ENCODE results near the gene PM20D1.
"Not testable (repeated sequence)": the region's sequence is repeated elsewhere in the genome, so short reads cannot be mapped to it uniquely, and the experiment has no call there.

Gene PM20D1

GRCh38 chr1:205840146-205840923 lies 9.6 kb downstream of the PM20D1 start:
- FAIRE-seq: no peak

GRCh38 chr1:205837382-205837970 lies 12.5 kb downstream of the PM20D1 start:
- no peak for FAIRE-seq

DNA sequence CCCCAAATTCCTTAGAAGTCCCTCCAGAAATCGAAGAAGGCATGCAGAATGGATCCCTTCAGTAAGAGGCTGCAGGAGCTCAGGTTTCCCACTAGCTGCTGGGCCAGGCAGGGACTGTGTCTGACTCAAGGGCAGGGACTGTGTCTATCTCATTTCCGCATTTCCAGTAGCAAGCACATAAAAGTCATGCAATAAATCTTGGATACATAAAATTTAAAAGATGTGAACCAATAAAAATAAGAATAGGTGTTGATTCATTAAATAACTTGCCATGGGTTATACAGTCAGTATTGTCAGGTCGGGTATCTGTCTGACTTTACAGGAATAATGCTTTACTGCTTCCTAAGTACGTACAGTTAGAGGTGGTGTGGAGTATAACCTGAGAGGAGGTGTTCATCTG lies 15.2 kb downstream of the PM20D1 start:
- FAIRE-seq: no peak

- no peak for FAIRE-seq
Measured at GRCh38 chr1:205832326-205832751, 17.6 kb downstream of the PM20D1 start.

DNA sequence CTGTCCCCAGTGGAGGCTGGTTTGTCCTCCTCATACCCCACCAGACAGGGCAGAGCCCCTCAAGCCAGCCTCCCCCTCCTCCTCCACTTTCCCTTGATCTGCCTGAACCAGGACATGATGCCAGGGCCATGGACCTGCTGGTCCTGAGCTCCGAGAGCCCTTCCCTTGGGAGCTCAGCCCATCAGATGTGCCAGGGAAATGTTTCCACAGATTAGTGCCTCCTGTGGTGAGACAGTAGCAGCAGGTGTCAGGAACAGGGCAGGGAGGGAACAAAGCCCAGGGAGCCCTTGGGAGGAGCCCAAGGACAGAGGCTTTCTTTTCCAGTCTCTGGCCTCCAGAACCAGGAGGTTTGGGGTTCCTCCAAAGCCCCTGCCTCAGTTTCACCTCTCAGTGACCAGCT lies 22.3 kb downstream of the PM20D1 start:
- FAIRE-seq: no peak

DNA sequence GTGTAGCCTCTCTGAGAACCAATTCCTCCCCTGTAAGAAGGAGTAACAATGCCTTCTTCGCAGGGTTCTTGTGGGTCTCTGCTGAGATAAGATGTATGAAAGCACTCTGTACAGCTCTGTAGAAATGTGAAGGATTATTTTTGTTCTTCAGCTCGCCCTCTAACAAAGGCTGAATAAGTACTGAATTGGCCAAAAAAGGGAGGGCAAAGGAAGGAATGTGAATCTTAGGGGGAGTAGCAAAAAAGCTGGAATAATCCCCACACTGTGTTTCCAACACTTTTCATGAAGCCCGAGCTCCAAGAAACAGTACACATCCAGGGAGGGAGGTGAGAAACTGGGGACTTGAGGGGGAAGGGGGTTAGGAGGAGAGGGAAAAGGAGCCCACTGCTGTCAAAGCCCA lies 22.9 kb downstream of the PM20D1 start:
- FAIRE-seq: no peak

- no peak for FAIRE-seq
Measured at GRCh38 chr1:205826016-205826806, 23.7 kb downstream of the PM20D1 start.

DNA sequence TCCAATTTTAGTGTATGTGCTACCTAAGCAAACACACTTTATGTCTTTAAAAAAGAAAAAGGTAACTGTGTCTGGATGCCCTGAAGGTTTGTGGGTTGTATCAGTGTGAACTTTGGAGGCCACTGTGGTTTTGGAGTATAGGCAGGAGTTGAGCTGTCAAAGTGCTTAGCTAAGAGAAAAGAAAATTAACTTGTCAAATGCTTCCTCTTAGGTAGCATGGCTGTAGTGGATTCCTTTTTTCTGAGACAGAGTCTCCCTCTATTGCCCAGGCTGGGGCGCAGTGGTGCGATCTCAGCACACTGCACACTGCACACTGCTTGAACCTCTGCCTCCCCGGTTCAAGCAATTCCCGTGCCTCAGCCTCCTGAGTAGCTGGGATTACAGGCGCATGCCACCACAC lies 25.8 kb downstream of the PM20D1 start:
- no peak for FAIRE-seq

DNA sequence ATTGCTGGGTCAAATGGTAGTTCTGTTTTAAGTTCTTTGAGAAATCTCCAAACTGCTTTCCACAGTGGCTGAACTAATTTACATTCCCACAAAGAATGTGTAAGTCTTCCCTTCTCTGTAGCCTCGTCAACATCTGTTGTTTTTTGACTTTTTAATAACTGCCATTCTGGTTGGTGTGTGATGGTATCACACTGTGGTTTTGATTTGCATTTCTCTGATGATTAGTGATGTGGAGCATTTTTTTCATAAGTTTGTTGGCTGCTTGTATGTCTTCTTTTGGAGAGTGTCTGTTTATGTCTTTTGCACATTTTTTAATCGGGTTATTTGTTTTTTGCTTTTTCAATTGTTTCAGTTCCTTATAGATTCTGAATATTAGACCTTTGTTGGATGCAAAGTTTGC lies 26.7 kb downstream of the PM20D1 start:
- not testable (repeated sequence) for FAIRE-seq

DNA sequence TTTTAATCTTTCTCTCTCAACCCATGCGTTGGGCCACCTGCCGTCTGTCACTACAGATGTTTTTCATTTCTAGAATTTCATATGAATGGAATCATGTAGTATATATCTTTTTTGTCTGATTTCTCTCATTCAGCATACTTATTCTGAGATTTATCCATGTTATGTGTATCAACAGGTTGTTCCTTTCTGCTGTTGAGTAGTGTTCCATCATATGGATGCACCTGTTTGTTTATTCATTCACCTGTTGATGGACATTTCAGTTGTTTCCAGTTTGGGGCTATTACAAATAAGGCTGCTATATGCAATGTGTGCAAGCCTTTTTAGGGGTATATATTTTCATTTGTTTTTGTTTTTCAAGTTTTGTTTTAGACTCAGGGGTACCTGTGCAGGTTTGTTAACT lies 27.5 kb downstream of the PM20D1 start:
- FAIRE-seq: no peak

DNA sequence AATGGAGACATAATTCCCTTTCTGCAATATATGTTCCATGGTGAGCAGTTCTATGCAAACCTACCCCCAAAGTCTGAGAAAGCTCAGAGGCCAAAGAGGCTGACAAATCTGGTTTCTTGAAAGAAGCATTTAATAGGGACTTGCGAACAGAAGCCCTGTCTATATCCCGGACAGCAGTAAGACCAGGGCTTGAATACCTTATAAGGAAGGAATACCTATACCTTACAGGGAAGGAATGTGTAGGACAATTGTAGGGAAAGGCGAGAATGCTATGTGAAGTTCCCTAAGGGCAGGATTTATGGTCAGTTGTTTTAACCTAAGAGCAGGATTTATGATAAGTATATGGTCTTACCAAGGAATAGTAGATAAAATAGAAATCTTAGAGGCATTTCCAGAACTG lies 31.9 kb downstream of the PM20D1 start:
- no peak for FAIRE-seq

DNA sequence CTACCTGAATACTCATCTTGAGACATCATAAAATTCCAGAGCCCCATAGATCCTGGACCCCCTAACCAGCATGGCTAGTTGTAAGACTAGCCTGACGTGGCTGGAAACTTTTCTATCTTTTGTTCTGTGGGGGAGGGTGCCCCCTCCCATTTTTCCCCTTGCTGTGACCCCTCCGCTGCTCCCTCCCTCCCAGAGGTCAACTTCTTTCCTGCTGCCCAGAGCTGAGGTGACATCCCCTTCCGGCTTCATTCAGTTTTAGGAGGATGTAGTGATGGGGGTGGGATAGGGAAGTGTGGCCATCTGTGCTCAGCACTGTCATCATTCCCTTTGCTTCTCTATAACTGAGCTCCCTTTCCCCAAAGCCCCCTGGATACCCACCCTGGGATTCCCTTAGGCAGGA lies 32.6 kb downstream of the PM20D1 start:
- no peak for FAIRE-seq

GRCh38 chr1:205813755-205814058 lies 36.2 kb downstream of the PM20D1 start:
- no peak for FAIRE-seq

- FAIRE-seq: no peak
Measured at GRCh38 chr1:205812878-205813754, 36.8 kb downstream of the PM20D1 start, which contains the start of gene SLC41A1. TSS of gene SLC41A1 (minus strand) at chr1:205813198. CDS start at chr1:205810441, 2,757 bp downstream.

DNA sequence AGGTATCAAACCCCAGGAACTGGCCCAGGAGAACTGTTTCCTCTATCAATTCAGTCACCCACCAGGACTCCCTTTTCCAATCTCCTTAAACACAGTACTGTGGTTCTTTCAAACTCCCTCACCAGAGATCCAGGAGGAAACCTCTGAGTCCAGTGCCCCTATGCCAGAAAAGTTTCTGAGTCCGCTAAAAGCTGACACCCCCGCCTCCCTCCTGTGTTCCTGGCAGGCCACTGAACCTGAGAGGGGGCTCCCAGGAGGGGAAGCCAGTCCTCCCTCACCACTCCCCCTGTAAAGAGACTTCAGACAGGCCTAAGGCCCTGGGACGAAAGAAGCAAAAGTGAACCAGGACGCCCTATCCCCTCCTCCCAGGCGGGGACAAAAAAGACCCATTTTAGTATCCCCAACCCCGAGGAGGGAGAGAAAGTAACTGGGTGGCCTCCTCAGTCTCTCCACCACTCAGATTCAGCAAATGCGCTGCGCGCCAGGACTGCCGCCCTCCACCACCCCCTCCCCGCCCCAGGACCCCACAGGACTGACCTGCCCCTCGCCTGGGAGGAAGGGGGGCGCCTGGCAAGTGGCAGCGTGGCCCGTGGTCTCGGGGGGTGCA lies 37.6 kb downstream of the PM20D1 start:
- FAIRE-seq: no peak

- no peak for FAIRE-seq
Measured at GRCh38 chr1:205811660-205812059, 38.3 kb downstream of the PM20D1 start.

DNA sequence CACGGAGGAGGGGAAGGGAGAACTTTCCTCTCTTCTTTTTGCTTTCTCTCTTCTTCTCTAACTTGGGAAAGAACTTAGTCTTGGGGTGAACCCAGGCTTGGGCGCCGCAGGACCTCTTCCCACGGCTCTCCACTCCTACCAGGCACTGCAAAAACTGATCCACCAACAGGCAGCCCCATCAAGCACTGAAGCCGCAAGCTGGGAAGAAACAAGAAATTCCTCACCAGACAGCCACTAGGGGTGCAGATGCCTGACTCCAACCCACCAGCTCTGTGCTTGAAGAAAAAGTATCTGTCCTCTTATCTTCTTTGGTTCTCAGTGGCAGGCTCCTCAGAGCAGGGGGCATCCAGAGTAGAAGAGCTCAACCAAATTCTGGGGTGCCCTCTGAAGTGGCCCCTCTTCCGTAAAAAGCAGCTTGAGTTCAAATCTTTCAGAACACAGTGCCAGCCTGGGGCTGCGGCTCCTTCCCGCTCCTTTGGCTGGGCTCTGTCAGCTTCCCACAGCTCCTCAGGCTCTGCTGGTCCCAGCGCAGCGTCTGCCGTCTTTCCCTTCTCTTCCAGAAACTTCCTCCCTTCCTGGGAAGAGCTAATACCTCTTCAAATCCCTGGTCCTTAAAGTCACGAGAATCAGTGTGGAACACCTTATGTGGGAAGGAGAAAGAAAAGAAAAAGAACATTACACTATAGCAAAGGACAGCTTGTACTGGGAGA lies 39.3 kb downstream of the PM20D1 start:
- no peak for FAIRE-seq

DNA sequence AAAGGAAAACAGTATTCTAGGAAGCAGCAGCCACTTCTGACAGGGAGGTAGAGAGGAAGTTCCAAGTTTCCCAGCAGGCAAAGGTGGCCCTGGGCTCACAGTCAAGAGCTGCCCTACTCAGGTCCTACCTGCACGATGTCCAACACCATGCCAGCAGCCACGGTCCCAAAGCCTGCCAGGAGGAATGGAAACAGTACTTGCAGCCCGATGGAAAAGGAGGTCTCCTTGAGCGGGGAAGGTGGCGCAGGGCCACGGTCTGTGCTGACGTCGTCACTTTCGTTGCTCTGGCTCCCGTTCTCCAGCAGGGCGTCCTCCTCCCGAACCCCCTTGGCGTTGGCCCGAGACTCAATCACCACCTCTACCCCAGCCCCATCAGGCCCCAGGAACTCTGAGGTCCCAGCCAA lies 40.0 kb downstream of the PM20D1 start:
- no peak for FAIRE-seq

GRCh38 chr1:205809469-205809868 lies 40.5 kb downstream of the PM20D1 start:
- no peak for FAIRE-seq

- FAIRE-seq: no peak
Measured at GRCh38 chr1:205805082-205805711, 44.7 kb downstream of the PM20D1 start.

- no peak for FAIRE-seq
Measured at GRCh38 chr1:205804605-205805004, 45.3 kb downstream of the PM20D1 start.
